Esophagus squamous epithelium (tissue), 5 donors: Measurements from ENCODE around the gene SLC8A2. TPM values are rescaled to one million over a fixed set of nuclear protein-coding genes. Genes with fewer than 3 reads are reported as not detected.

Experiments used
- DNase-seq: peaks from one replicate; lab custom pipeline; 2025; lab: John Stamatoyannopoulos, UW
- H3K27ac ChIP-seq, 4 donors: fragments of 200-600 bp; sonication (generic); one replicate each; pipeline ENCODE4 v1.5.1; 2016 to 2019; ENCODE audit warnings: mild to moderate bottlenecking in 1 of 4
- H3K27me3 ChIP-seq, 4 donors: fragments of 200-600 bp; sonication (generic); 1 replicate in 3 of 4; 2 replicates in 1 of 4; pipeline versions ENCODE4 v1.5.1 to v1.6.0; 2017 to 2021; ENCODE audit warnings: antibody characterized with exemption in 1 of 4
- H3K36me3 ChIP-seq, 3 donors: fragments of 200-600 bp; sonication (generic); one replicate each; pipeline ENCODE4 v1.5.1; 2016 to 2019
- H3K4me1 ChIP-seq, 3 donors: fragments of 200-600 bp; sonication (generic); one replicate each; pipeline ENCODE4 v1.5.1; 2017 to 2019
- H3K4me3 ChIP-seq, 4 donors: fragments of 200-600 bp; sonication (generic); 1 replicate in 3 of 4; 2 replicates in 1 of 4; pipeline ENCODE4 v1.5.1; 2016 to 2019; ENCODE audit warnings: mild to moderate bottlenecking in 2 of 4, moderate library complexity in 1 of 4
- H3K9me3 ChIP-seq, 3 donors: fragments of 200-600 bp; sonication (generic); one replicate each; pipeline ENCODE4 v1.5.1; 2016 to 2019
- POLR2A ChIP-seq, 4 donors: fragments of 450-650 bp; IDR thresholded peaks; one replicate each; pipeline ENCODE4 v1.6.1; 2017; ENCODE audit warnings: antibody characterized with exemption in 4 of 4, mild to moderate bottlenecking in 4 of 4, moderate library complexity in 3 of 4
- WGBS, 2 donors: methylation state at CpG; one replicate each; pipeline ENCODE4 v1.1.5; 2018; 5-methylcytosine and 5-hydroxymethylcytosine counted together
- intact Hi-C: fragments of 100-400 bp; cut with DNase I; formaldehyde crosslinking; loops from one replicate; pipeline ENCODE4 v1.15.0; 2022
- total RNA-seq, 4 donors: library from RNA; depleted of rRNA; stranded (reverse); fragments of >200 nt; gene quantifications; one replicate each; pipeline ENCODE4 v1.1.0, GENCODE V29; 2016
- TF ChIP-seq, protein P1 (sequence below), 6 experiments: fragments of 450-650 bp in 4 of 6; fragments of 200-600 bp in 2 of 6; sonication (generic) in 2 of 6; IDR thresholded peaks; one replicate each; pipeline ENCODE4 v1.5.1; 2016 to 2019; ENCODE audit warnings: antibody characterized with exemption in 6 of 6, mild to moderate bottlenecking in 4 of 6, moderate library complexity in 4 of 6
- donor health status: DM: yes; HTN: yes; CAD: no.

SLC8A2 gene
- total RNA-seq, 4 donors from 2014 or later = 0.08 to 5.0 (median 3.6) TPM; not detected in 1

GRCh38 chr19:47436712-47437401, 34.8 kb downstream of the SLC8A2 start:
- intact Hi-C loops = loop anchor here (5.0 to 10.0 kb wide), 3 partner anchors 80 to 358 kb away; partner anchors contain the start of gene NAPA
- DNase-seq = no peak
- WGBS, 2 donors = 32% methylated on average over 14 of the region's 17 CpGs
- Histone ChIP-seq H3K9me3 (no peaks in the 10 kb centered on the region), H3K27ac (no peak overlapping the region), H3K4me3 (no peak overlapping the region), H3K4me1 (peaks cover 0 to 8% (median 0%) of the 10 kb centered on the region in 3 donors), H3K36me3 (no peaks in the 10 kb centered on the region), H3K27me3 (peaks cover 0 to 89% (median 0%) of the 10 kb centered on the region in 4 donors)
- no peak for TF ChIP-seq POLR2A (IDR thresholded peaks at IDR 0.05)
- TF ChIP-seq, protein P1, sequence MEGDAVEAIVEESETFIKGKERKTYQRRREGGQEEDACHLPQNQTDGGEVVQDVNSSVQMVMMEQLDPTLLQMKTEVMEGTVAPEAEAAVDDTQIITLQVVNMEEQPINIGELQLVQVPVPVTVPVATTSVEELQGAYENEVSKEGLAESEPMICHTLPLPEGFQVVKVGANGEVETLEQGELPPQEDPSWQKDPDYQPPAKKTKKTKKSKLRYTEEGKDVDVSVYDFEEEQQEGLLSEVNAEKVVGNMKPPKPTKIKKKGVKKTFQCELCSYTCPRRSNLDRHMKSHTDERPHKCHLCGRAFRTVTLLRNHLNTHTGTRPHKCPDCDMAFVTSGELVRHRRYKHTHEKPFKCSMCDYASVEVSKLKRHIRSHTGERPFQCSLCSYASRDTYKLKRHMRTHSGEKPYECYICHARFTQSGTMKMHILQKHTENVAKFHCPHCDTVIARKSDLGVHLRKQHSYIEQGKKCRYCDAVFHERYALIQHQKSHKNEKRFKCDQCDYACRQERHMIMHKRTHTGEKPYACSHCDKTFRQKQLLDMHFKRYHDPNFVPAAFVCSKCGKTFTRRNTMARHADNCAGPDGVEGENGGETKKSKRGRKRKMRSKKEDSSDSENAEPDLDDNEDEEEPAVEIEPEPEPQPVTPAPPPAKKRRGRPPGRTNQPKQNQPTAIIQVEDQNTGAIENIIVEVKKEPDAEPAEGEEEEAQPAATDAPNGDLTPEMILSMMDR (IDR thresholded peaks at IDR 0.05) = peak; percentile 80 to 94 (median 90)

- Histone ChIP-seq H3K4me3 (no peak overlapping the region), H3K9me3 (no peaks in the 10 kb centered on the region), H3K27ac (no peak overlapping the region), H3K27me3 (peaks cover 0 to 88% (median 0%) of the 10 kb centered on the region in 4 donors), H3K36me3 (no peaks in the 10 kb centered on the region), H3K4me1 (peaks cover 0 to 8% (median 0%) of the 10 kb centered on the region in 3 donors)
- TF ChIP-seq, protein P1 (IDR thresholded peaks at IDR 0.05) = no peak
- TF ChIP-seq POLR2A (IDR thresholded peaks at IDR 0.05) = no peak
- WGBS, 2 donors = 70 to 72% methylated on average over 6 of the region's 6 CpGs
- no peak for DNase-seq
- intact Hi-C loops = loop anchor here (5.0 to 10.0 kb wide), 3 partner anchors 81 to 359 kb away; partner anchors contain the start of gene NAPA
Observed at GRCh38 chr19:47435883-47436417, 35.7 kb downstream of the SLC8A2 start.

DNA sequence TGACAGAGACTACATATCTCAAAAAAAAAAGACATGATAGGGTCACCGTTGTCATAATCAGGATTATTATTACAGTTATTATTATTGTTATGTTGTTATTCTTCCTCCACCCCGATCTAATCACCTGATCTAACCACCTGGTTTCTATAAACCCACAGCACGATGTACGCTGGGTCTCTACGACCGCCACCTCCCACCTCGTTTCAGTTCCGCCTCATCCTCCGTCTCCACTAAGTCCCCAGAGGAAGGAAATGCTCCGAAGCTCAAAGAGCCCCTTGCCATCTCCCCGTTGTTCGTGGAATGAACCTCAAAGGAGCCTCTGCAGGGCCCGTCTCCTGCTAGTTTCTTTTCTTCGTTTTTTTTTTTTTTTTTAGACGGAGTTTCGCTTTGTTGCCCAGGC, 36.5 kb downstream of the SLC8A2 start:
- Histone ChIP-seq H3K27ac (no peak overlapping the region), H3K36me3 (no peaks in the 10 kb centered on the region), H3K4me1 (peaks cover 3 to 13% (median 4%) of the 10 kb centered on the region in 3 donors), H3K4me3 (no peak overlapping the region), H3K27me3 (peaks cover 0 to 88% (median 3%) of the 10 kb centered on the region in 4 donors), H3K9me3 (no peaks in the 10 kb centered on the region)
- intact Hi-C loops = loop anchor here (5.0 to 10.0 kb wide), 3 partner anchors 82 to 360 kb away; partner anchors contain the start of gene NAPA
- WGBS, 2 donors = 46 to 50% methylated on average over 16 of the region's 16 CpGs
- no peak for TF ChIP-seq POLR2A (IDR thresholded peaks at IDR 0.05)
- TF ChIP-seq, protein P1 (IDR thresholded peaks at IDR 0.05) = no peak
- no peak for DNase-seq

DNA sequence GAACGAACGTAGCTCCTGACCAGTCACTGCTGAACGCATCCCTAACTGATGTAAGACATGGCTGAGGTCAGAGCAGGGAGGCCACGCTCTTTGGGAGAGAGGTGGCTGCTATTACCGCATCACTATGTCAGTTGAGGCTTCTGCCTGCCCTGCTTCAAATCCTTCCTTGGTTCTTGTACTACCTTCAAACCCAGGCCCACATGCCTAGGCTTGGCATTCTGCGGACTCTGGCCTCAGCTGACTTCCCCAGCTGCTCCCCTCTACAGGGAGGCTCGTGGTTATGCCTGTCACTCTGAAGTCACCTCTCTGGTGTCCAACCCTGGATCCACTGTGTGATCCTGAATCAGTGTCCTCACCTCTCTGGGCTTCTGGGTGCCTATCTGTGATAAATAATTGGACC, 37.6 kb downstream of the SLC8A2 start:
- Histone ChIP-seq H3K36me3 (no peaks in the 10 kb centered on the region), H3K9me3 (no peaks in the 10 kb centered on the region), H3K27ac (no peak overlapping the region), H3K4me3 (no peak overlapping the region), H3K4me1 (peaks cover 7 to 24% (median 12%) of the 10 kb centered on the region in 3 donors), H3K27me3 (peaks cover 0 to 95% (median 3%) of the 10 kb centered on the region in 4 donors)
- TF ChIP-seq, protein P1 (IDR thresholded peaks at IDR 0.05) = no peak
- TF ChIP-seq POLR2A (IDR thresholded peaks at IDR 0.05) = no peak
- 56 to 78% methylated on average over 2 to 7 of the region's 7 CpGs for WGBS, 2 donors
- DNase-seq = no peak
- intact Hi-C loops = loop anchor here (10.0 kb wide), 1 partner anchor 361 kb away; no protein-coding TSS in a partner anchor

DNA sequence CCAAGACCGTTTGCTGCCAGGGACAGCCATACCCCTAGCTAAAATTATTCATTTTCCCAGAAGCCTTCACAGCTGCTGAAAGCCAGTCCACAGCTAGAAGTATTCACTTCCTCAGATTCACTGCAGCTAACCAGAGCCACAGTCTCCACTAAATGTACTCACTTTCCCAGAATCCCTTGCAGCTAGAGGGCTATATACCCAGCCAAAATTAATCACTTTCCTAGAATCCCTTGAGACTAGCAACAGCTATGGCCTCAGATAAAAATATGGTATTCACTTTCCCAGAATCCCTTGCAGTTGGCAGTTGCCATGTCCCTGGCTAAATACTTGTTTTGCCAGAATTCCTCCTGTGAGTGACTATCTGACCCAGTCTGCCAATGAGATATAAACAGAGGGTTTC, 38.6 kb downstream of the SLC8A2 start:
- peaks cover 7 to 34% (median 21%) of the 10 kb centered on the region in 3 donors for H3K4me1 ChIP-seq
- no peak overlapping the region for H3K27ac ChIP-seq
- H3K4me3 ChIP-seq = no peak overlapping the region
- H3K9me3 ChIP-seq = no peaks in the 10 kb centered on the region
- H3K36me3 ChIP-seq = no peaks in the 10 kb centered on the region
- intact Hi-C loops = loop anchor here (10.0 kb wide), 1 partner anchor 362 kb away; no protein-coding TSS in a partner anchor
- WGBS, 2 donors = 31 to 50% methylated on average over 1 of the region's 1 CpG
- H3K27me3 ChIP-seq = peaks cover 0 to 92% (median 3%) of the 10 kb centered on the region in 4 donors
- DNase-seq = no peak
- TF ChIP-seq, protein P1 (IDR thresholded peaks at IDR 0.05) = no peak
- no peak for TF ChIP-seq POLR2A (IDR thresholded peaks at IDR 0.05)
